ENCODE data around the gene SBF2. TPM values are rescaled to one million over a fixed set of nuclear protein-coding genes. Genes with fewer than 3 reads are reported as not detected.
"Not testable (repeated sequence)": the region's sequence is repeated elsewhere in the genome, so short reads cannot be mapped to it uniquely, and the experiment has no call there.

The SBF2 gene
- total RNA-seq, 2 donors from 2014 or later = 53.8 to 60.8 TPM

GRCh38 chr11:9943386-9944110 is 350.5 kb downstream of the SBF2 start:
- Histone ChIP-seq H3K36me3 (no peaks in the 10 kb centered on the region), H3K4me3 (no peak overlapping the region), H3K27me3 (replicated peaks; ENCODE audit: insufficient read depth) (no peaks in the 10 kb centered on the region), H3K4me1 (ENCODE audit: control insufficient read depth in 1 of 2, low read depth in 2 of 2) (no peaks in the 10 kb centered on the region), H3K9me3 (peaks cover 3% of the 10 kb centered on the region), H3K27ac (no peak overlapping the region)
- no peak for DNase-seq (ENCODE audit: low spot score)
- ATAC-seq (ENCODE audit: insufficient number of reproducible peaks, low FRiP score, low read depth) = no peak
- TF ChIP-seq CTCF (IDR thresholded peaks at IDR 0.05) = no peak

DNA sequence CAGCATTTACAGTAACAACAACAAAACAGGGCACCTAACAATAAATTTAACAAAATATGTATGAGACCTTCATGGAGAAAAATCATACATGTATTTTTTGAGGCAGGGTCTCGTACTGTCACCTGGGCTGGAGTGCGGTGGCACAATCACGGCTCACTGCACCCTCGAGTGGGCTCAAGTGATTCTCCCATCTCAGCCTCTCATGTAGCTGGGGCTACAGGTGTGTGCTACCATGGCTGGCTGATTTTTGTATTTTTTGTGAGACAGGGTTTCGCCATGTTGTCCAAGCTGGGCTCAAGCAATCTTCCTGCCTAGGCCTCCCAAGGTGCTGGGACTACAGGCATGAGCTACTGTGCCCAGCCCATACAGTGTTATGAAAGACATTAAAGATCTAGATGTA is 352.0 kb downstream of the SBF2 start:
- Histone ChIP-seq H3K27me3 (replicated peaks; ENCODE audit: insufficient read depth) (no peaks in the 10 kb centered on the region), H3K27ac (no peak overlapping the region), H3K36me3 (no peaks in the 10 kb centered on the region), H3K9me3 (peaks cover 3% of the 10 kb centered on the region), H3K4me1 (ENCODE audit: control insufficient read depth in 1 of 2, low read depth in 2 of 2) (no peaks in the 10 kb centered on the region), H3K4me3 (no peak overlapping the region)
- DNase-seq (ENCODE audit: low spot score) (no peak), ATAC-seq (ENCODE audit: insufficient number of reproducible peaks, low FRiP score, low read depth) (no peak)
- TF ChIP-seq CTCF (IDR thresholded peaks at IDR 0.05) = no peak

- not testable (repeated sequence) for DNase-seq (ENCODE audit: low spot score); H3K36me3 ChIP-seq; H3K4me3 ChIP-seq; H3K4me1 ChIP-seq (ENCODE audit: control insufficient read depth in 1 of 2, low read depth in 2 of 2); H3K27ac ChIP-seq; H3K27me3 ChIP-seq (replicated peaks; ENCODE audit: insufficient read depth); ATAC-seq (ENCODE audit: insufficient number of reproducible peaks, low FRiP score, low read depth); H3K9me3 ChIP-seq
Observed at GRCh38 chr11:9939150-9939549, 354.9 kb downstream of the SBF2 start.

DNA sequence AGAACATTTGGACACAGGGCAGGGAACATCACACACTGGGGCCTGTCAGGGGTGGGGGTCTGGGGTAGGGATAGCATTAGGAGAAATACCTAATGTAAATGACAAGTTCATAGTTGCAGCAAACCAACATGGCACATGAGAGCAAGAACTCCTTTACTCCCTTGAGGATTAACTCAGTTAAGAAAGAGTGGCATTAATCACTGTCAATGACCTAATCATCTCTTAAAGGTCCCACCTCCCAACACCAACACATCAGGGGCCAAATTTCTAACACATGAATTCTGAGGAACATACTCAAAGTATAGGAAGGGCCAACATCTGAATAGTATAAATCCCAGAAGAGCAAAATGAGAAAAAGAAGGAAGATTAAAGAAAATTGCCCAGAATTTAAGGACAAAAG is 357.3 kb downstream of the SBF2 start:
- TF ChIP-seq CTCF (IDR thresholded peaks at IDR 0.05) = no peak
- ATAC-seq (ENCODE audit: insufficient number of reproducible peaks, low FRiP score, low read depth) = no peak
- Histone ChIP-seq H3K4me1 (ENCODE audit: control insufficient read depth in 1 of 2, low read depth in 2 of 2) (no peaks in the 10 kb centered on the region), H3K27ac (no peak overlapping the region), H3K9me3 (no peaks in the 10 kb centered on the region), H3K27me3 (replicated peaks; ENCODE audit: insufficient read depth) (no peaks in the 10 kb centered on the region), H3K4me3 (no peak overlapping the region), H3K36me3 (no peaks in the 10 kb centered on the region)
- no peak for DNase-seq (ENCODE audit: low spot score)

- H3K9me3 ChIP-seq; DNase-seq (ENCODE audit: low spot score); H3K27me3 ChIP-seq (replicated peaks; ENCODE audit: insufficient read depth); ATAC-seq (ENCODE audit: insufficient number of reproducible peaks, low FRiP score, low read depth); H3K36me3 ChIP-seq; H3K27ac ChIP-seq; H3K4me1 ChIP-seq (ENCODE audit: control insufficient read depth in 1 of 2, low read depth in 2 of 2); H3K4me3 ChIP-seq: not testable (repeated sequence)
Observed at GRCh38 chr11:9932843-9933242, 361.2 kb downstream of the SBF2 start.

DNA sequence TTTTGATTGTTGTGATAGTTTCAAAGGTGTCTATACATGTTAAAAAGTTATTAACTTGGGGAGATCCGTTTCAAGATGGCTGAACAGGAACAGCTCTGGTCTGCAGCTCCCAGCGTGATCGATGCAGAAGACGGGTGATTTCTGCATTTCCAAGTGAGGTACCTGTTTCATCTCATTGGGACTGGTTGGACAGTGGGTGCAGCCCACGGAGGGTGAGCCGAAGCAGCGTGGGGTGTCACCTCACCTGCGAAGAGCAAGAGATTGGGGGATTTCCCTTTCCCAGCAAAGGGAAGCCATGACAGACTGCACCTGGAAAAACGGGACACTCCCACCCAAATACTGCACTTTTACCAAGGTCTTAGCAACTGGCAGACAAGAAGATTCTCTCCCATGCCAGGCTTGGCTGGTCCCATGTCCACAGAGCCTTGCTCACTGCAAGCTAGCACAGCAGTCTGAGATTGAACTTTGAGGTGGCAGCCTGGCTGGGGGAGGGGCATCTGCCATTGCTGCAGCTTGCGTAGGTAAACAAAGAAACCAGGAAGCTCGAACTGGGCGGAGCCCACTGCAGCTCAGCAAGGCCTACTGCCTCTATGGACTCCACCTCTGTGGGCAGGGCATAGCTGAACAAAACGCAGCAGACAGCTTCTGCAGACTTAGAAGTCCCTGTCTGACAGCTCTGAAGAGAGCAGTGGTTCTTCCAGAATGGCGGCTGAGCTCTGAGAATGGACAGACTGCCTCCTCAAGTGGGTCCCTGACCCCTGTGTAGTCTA is 363.3 kb downstream of the SBF2 start:
- not testable (repeated sequence) for H3K9me3 ChIP-seq; H3K4me1 ChIP-seq (ENCODE audit: control insufficient read depth in 1 of 2, low read depth in 2 of 2); H3K4me3 ChIP-seq; DNase-seq (ENCODE audit: low spot score); H3K27ac ChIP-seq; ATAC-seq (ENCODE audit: insufficient number of reproducible peaks, low FRiP score, low read depth); H3K27me3 ChIP-seq (replicated peaks; ENCODE audit: insufficient read depth); H3K36me3 ChIP-seq
